ENCODE data around the gene CCN6. TPM values are rescaled to one million over a fixed set of nuclear protein-coding genes. Genes with fewer than 3 reads are reported as not detected.
"Not testable (repeated sequence)": the region's sequence is repeated elsewhere in the genome, so short reads cannot be mapped to it uniquely, and the experiment has no call there.

The CCN6 gene
- total and polyA plus RNA-seq, 9 donors, result 0.09 to 0.67 (median 0.19) TPM

DNA sequence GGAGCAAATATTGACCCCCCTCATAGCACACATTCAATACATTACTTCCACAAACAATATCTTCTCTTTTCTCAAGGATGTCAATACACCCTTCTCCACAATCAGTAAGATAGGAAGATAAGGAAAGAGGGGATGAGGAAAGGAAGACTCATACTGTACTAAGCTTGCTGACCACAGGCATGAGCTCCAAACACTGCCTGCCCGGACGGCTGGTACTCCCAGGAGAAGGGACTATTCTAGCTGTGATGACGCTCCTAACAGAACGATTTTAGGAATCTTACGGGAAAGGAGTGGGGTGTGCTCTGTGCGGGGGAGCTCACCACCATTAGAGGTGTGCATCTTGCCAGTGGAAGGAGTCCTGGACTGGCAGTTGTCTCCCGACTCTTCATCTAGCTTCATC, 3.9 kb upstream of the CCN6 start:
- H3K27me3 ChIP-seq (ENCODE audit: control insufficient read depth, insufficient read depth, low read length), result no peaks in the 10 kb centered on the region
- no peaks in the 10 kb centered on the region for H3K4me1 ChIP-seq (ENCODE audit: control insufficient read depth, insufficient read depth, low read length)
- H3K27ac ChIP-seq (ENCODE audit: low read length), result no peak overlapping the region
- no peaks in the 10 kb centered on the region for H3K9me3 ChIP-seq (replicated peaks; ENCODE audit: control insufficient read depth, low read depth, low read length)
- DNase-seq, result no peak
- no peak overlapping the region for H3K4me3 ChIP-seq (ENCODE audit: low read length)
- no peaks in the 10 kb centered on the region for H3K36me3 ChIP-seq (ENCODE audit: control insufficient read depth, insufficient read depth, low read length)
- 70% methylated on average over 2 of the region's 7 CpGs for WGBS (ENCODE audit: insufficient coverage)

GRCh38 chr6:112050429-112050828, 3.5 kb upstream of the CCN6 start:
- H3K4me1 ChIP-seq (ENCODE audit: control insufficient read depth, insufficient read depth, low read length), result no peaks in the 10 kb centered on the region
- no peaks in the 10 kb centered on the region for H3K9me3 ChIP-seq (replicated peaks; ENCODE audit: control insufficient read depth, low read depth, low read length)
- no peaks in the 10 kb centered on the region for H3K36me3 ChIP-seq (ENCODE audit: control insufficient read depth, insufficient read depth, low read length)
- no peak overlapping the region for H3K27ac ChIP-seq (ENCODE audit: low read length)
- H3K4me3 ChIP-seq (ENCODE audit: low read length), result no peak overlapping the region
- no peak for DNase-seq
- no peaks in the 10 kb centered on the region for H3K27me3 ChIP-seq (ENCODE audit: control insufficient read depth, insufficient read depth, low read length)
- WGBS (ENCODE audit: insufficient coverage), result no CpG with 5 or more reads among the region's 5 CpGs

DNA sequence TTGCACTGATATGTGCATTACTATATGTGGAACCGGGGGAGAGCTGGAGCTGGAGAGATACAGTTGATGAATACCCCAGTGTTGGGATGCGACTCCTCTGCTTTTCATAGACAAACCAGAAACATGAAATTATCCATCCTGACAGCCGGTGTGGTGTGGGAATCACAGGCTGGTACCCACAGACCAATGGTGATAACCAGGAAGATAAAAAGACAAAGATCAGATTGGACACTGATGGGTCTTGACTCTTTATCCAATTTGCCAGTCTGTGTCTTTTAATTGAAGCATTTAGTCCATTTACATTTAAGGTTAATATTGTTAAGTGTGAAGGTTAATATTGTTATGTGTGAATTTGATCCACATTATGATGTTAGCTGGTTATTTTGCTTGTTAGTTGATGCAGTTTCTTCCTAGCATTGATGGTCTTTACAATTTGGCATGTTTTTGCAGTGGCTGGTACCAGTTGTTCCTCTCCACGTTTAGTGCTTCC, 2.6 kb upstream of the CCN6 start:
- H3K27me3 ChIP-seq (ENCODE audit: control insufficient read depth, insufficient read depth, low read length); DNase-seq; H3K4me3 ChIP-seq (ENCODE audit: low read length); H3K36me3 ChIP-seq (ENCODE audit: control insufficient read depth, insufficient read depth, low read length); H3K9me3 ChIP-seq (replicated peaks; ENCODE audit: control insufficient read depth, low read depth, low read length); H3K27ac ChIP-seq (ENCODE audit: low read length); H3K4me1 ChIP-seq (ENCODE audit: control insufficient read depth, insufficient read depth, low read length): not testable (repeated sequence)
- 100% methylated on average over 1 of the region's 4 CpGs for WGBS (ENCODE audit: insufficient coverage)

DNA sequence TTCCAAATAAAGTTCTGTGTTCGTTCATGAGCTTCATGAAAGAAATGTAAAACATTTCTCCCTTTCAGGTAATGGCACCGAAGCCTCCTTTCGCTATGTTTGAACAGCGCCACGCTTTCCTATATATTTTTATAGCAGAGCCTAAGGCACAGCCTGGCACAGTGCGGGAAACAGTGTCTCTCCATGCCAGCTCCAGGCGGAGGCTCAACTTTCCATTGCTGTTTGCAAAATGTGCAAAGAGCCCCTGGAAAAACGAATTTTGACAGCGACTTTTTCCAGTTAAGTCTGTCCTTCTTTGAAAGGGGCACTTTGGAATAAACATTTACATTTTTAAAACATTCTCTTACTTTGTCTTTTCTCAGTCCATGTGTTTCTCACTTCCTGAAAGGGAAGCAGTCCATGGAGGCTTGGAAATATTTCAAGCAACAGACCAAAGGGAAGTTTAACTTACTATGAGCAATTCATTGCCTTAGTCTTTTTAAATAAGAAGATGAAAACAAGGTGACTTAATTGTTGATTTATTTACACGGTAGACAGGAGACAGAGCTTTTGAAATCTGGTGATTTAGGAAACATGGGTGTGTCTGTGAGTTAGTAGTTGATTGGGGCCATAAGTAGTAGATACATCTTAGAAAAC, 769 bp downstream of the CCN6 start:
- 75% methylated on average over 9 of the region's 10 CpGs for WGBS (ENCODE audit: insufficient coverage)
- Histone ChIP-seq H3K36me3 (ENCODE audit: control insufficient read depth, insufficient read depth, low read length) (no peaks in the 10 kb centered on the region), H3K27me3 (ENCODE audit: control insufficient read depth, insufficient read depth, low read length) (no peaks in the 10 kb centered on the region), H3K4me1 (ENCODE audit: control insufficient read depth, insufficient read depth, low read length) (no peaks in the 10 kb centered on the region), H3K27ac (ENCODE audit: low read length) (no peak overlapping the region), H3K4me3 (ENCODE audit: low read length) (no peak overlapping the region), H3K9me3 (replicated peaks; ENCODE audit: control insufficient read depth, low read depth, low read length) (no peaks in the 10 kb centered on the region)
- peak; percentile 57 for DNase-seq

- H3K27me3 ChIP-seq (ENCODE audit: control insufficient read depth, insufficient read depth, low read length), result no peaks in the 10 kb centered on the region
- DNase-seq, result no peak
- no peaks in the 10 kb centered on the region for H3K9me3 ChIP-seq (replicated peaks; ENCODE audit: control insufficient read depth, low read depth, low read length)
- no peaks in the 10 kb centered on the region for H3K36me3 ChIP-seq (ENCODE audit: control insufficient read depth, insufficient read depth, low read length)
- H3K27ac ChIP-seq (ENCODE audit: low read length), result no peak overlapping the region
- H3K4me3 ChIP-seq (ENCODE audit: low read length), result no peak overlapping the region
- WGBS (ENCODE audit: insufficient coverage), result 35% methylated on average over 3 of the region's 4 CpGs
- H3K4me1 ChIP-seq (ENCODE audit: control insufficient read depth, insufficient read depth, low read length), result no peaks in the 10 kb centered on the region
These were observed 4.5 kb downstream of the CCN6 start for GRCh38 chr6:112058243-112059032.

DNA sequence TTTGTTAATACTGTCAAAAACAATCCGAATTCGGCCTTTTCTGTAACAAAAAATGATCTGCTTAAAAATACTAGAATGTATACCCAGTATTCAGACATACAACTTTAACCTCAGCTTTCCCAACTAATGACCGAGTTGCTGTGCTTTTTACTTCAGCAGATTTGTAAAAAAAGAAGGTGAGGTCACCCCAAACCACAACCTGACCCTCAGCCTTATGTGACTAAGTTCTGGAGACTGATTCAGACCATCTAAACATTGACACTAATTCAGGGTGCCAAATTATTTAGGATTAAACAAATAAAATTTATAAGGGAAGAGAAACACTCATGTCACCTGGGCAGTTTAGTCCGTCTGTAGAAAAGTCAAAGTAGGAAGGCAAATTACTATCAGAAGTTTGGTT, 7.7 kb downstream of the CCN6 start:
- H3K4me1 ChIP-seq (ENCODE audit: control insufficient read depth, insufficient read depth, low read length), result no peaks in the 10 kb centered on the region
- 88% methylated on average over 1 of the region's 4 CpGs for WGBS (ENCODE audit: insufficient coverage)
- no peaks in the 10 kb centered on the region for H3K36me3 ChIP-seq (ENCODE audit: control insufficient read depth, insufficient read depth, low read length)
- no peak for DNase-seq
- H3K27ac ChIP-seq (ENCODE audit: low read length), result no peak overlapping the region
- no peak overlapping the region for H3K4me3 ChIP-seq (ENCODE audit: low read length)
- no peaks in the 10 kb centered on the region for H3K9me3 ChIP-seq (replicated peaks; ENCODE audit: control insufficient read depth, low read depth, low read length)
- no peaks in the 10 kb centered on the region for H3K27me3 ChIP-seq (ENCODE audit: control insufficient read depth, insufficient read depth, low read length)

- WGBS (ENCODE audit: insufficient coverage), result no CpG with 5 or more reads among the region's 3 CpGs
- no peak for DNase-seq
These were observed 9.1 kb downstream of the CCN6 start for GRCh38 chr6:112062966-112063365.

DNA sequence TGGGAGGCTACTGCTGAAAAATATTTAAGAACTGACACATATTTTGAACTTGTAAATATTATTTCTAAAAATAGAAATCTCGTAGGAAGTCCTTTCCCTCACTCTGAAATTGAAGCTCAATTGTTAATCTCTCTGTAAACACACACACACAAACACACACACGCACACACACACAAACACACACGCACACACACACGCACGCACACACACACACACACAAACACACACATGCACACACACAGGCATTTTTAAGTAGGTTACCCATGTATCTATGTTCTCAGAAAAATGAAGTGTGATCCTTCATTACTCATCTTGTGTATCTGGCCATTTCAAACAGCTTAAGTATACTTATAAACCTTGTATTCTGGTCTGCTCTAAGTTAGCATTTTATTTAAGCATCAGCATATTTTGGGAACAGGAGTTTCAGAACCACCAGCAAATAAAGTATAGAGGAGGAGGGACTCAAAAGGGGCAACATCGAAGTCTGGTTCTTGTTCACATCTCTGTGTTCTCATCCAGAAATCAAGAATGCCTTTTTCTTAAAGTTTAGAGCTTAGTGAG, 11.6 kb downstream of the CCN6 start:
- Histone ChIP-seq H3K36me3 (ENCODE audit: control insufficient read depth, insufficient read depth, low read length) (peaks cover 3% of the 10 kb centered on the region), H3K27ac (ENCODE audit: low read length) (no peak overlapping the region), H3K4me1 (ENCODE audit: control insufficient read depth, insufficient read depth, low read length) (no peaks in the 10 kb centered on the region), H3K4me3 (ENCODE audit: low read length) (no peak overlapping the region), H3K27me3 (ENCODE audit: control insufficient read depth, insufficient read depth, low read length) (no peaks in the 10 kb centered on the region), H3K9me3 (replicated peaks; ENCODE audit: control insufficient read depth, low read depth, low read length) (no peaks in the 10 kb centered on the region)
- no peak for DNase-seq
- WGBS (ENCODE audit: insufficient coverage), result no CpG with 5 or more reads among the region's 6 CpGs

More at GRCh38 chr6:112062966-112063365, 9.1 kb downstream of the CCN6 start:
- Histone ChIP-seq H3K9me3 (replicated peaks; ENCODE audit: control insufficient read depth, low read depth, low read length) (no peaks in the 10 kb centered on the region), H3K36me3 (ENCODE audit: control insufficient read depth, insufficient read depth, low read length) (no peaks in the 10 kb centered on the region), H3K27me3 (ENCODE audit: control insufficient read depth, insufficient read depth, low read length) (no peaks in the 10 kb centered on the region), H3K4me3 (ENCODE audit: low read length) (no peak overlapping the region), H3K4me1 (ENCODE audit: control insufficient read depth, insufficient read depth, low read length) (no peaks in the 10 kb centered on the region), H3K27ac (ENCODE audit: low read length) (no peak overlapping the region)

GRCh38 chr6:112066606-112067005, 12.7 kb downstream of the CCN6 start:
- H3K9me3 ChIP-seq (replicated peaks; ENCODE audit: control insufficient read depth, low read depth, low read length), result no peaks in the 10 kb centered on the region
- 17% methylated on average over 1 of the region's 3 CpGs for WGBS (ENCODE audit: insufficient coverage)

DNA sequence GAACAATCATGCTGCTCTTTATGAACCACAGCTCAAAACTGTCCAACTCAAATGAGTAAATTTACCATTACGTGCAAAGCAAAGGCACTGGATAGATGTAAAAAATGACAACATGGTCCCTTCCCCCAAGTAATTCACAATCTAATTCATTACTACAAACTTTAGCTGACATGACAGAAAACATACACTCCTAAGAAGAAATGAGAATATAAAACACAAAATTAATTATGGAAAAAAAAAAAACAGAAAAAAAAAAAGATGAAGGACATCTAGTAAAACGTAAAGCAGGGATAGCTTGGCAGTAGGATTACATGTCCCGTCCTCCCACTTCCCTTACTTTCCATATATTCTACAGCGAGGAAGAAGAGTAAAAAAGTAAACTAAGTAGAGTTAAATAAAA, 27.7 kb downstream of the CCN6 start:
- H3K4me1 ChIP-seq (ENCODE audit: control insufficient read depth, insufficient read depth, low read length), result no peaks in the 10 kb centered on the region
- WGBS (ENCODE audit: insufficient coverage), result no CpG with 5 or more reads among the region's 4 CpGs
- H3K27me3 ChIP-seq (ENCODE audit: control insufficient read depth, insufficient read depth, low read length), result no peaks in the 10 kb centered on the region
- no peak overlapping the region for H3K27ac ChIP-seq (ENCODE audit: low read length)
- no peak overlapping the region for H3K4me3 ChIP-seq (ENCODE audit: low read length)
- peaks cover 8% of the 10 kb centered on the region for H3K36me3 ChIP-seq (ENCODE audit: control insufficient read depth, insufficient read depth, low read length)
- H3K9me3 ChIP-seq (replicated peaks; ENCODE audit: control insufficient read depth, low read depth, low read length), result no peaks in the 10 kb centered on the region
- DNase-seq, result no peak

More at GRCh38 chr6:112066606-112067005, 12.7 kb downstream of the CCN6 start:
- DNase-seq, result no peak
- H3K27me3 ChIP-seq (ENCODE audit: control insufficient read depth, insufficient read depth, low read length), result no peaks in the 10 kb centered on the region
- H3K27ac ChIP-seq (ENCODE audit: low read length), result no peak overlapping the region
- no peak overlapping the region for H3K4me3 ChIP-seq (ENCODE audit: low read length)
- H3K36me3 ChIP-seq (ENCODE audit: control insufficient read depth, insufficient read depth, low read length), result peaks cover 3% of the 10 kb centered on the region
- no peaks in the 10 kb centered on the region for H3K4me1 ChIP-seq (ENCODE audit: control insufficient read depth, insufficient read depth, low read length)

Measured in muscle of leg (tissue), 11 donors.